HepG2 (cell line): ENCODE data around the gene UNC5B. TPM values are rescaled to one million over a fixed set of nuclear protein-coding genes. Genes with fewer than 3 reads are reported as not detected.
A peak's percentile ranks its signal among the peaks of the same experiment; 100 is the strongest.

Experiments
- ATAC-seq: fragments of 200-7000 bp; cut with Tn5 transposase; 3 replicates; pipeline ENCODE4 v1.9.1; 2020; ENCODE audit warnings: mild to moderate bottlenecking, moderate library complexity
- BruUV-seq: library from RNA; stranded (reverse); fragments of 400-500 nt; replicated peaks from 2 replicates; lab custom pipeline; 2021; lab: Mats Ljungman, UMichigan
- CTCF ChIA-PET: fragments of 300-600 bp; formaldehyde crosslinking; extraction: SDS; loops from one replicate; lab custom pipeline; 2021; ENCODE audit warnings: low total read pairs, inconsistent platforms, low intra/inter-chr PET ratio; lab: Yijun Ruan, JAX
- POLR2A ChIA-PET: fragments of 350-600 bp; sonication (Branson Sonifier 250); formaldehyde crosslinking; loops from one replicate; lab custom pipeline; 2020; ENCODE audit warnings: antibody characterized with exemption, inconsistent platforms; lab: Yijun Ruan, JAX
- DNase-seq: peaks from one replicate; pipeline ENCODE4 v3.0.0-alpha.2; 2015; ENCODE audit warnings: low spot score
- FAIRE-seq: peaks from 3 replicates; lab custom pipeline; 2011; peaks lifted over from hg19 to GRCh38; lab: Jason Lieb, UNC
- H2AFZ ChIP-seq: one replicate; pipeline ENCODE4 v1.6.1; 2011; ENCODE audit warnings: low read length, inconsistent platforms
- H3K27ac ChIP-seq: fragments of 300-600 bp; 3 replicates; pipeline ENCODE4 v1.8.0; 2011; ENCODE audit warnings: mixed run types, mild to moderate bottlenecking, mixed read lengths, low read length, inconsistent platforms; ENCODE audit not compliant: insufficient read depth; ENCODE audit errors: extremely low read length
- H3K27me3 ChIP-seq, 2 experiments: fragments of 200-600 bp in 1 of 2; 2 replicates in 1 of 2; 3 replicates in 1 of 2; pipeline versions ENCODE4 v1.6.0 to v1.8.0; 2011; ENCODE audit warnings: low read length in 2 of 2, mild to moderate bottlenecking in 2 of 2, moderate library complexity in 2 of 2, inconsistent platforms in 1 of 2; ENCODE audit not compliant: insufficient read depth in 2 of 2, control insufficient read depth in 1 of 2
- H3K36me3 ChIP-seq, 2 experiments: fragments of 200-600 bp in 1 of 2; replicated peaks in 1 of 2; 2 replicates in 1 of 2; 3 replicates in 1 of 2; pipeline versions ENCODE4 v1.5.1 to v1.8.0; 2011; ENCODE audit warnings: low read length in 2 of 2, inconsistent platforms in 1 of 2; ENCODE audit not compliant: insufficient read depth in 2 of 2, control insufficient read depth in 1 of 2
- H3K4me1 ChIP-seq: 2 replicates; pipeline ENCODE4 v1.5.1; 2012; ENCODE audit warnings: low read length, inconsistent platforms; ENCODE audit not compliant: insufficient read depth
- H3K4me2 ChIP-seq: 2 replicates; pipeline ENCODE4 v1.6.0; 2011; ENCODE audit warnings: low read depth, low read length, inconsistent platforms
- H3K4me3 ChIP-seq, 3 experiments: fragments of 200-600 bp in 1 of 3; sonication (generic), shearing (Covaris generic) in 1 of 3; replicated peaks in 1 of 3; 2 replicates each; pipeline ENCODE4 v1.5.1; 2011 to 2016; ENCODE audit warnings: low read length in 3 of 3, inconsistent platforms in 2 of 3, low read depth in 2 of 3, mild to moderate bottlenecking in 2 of 3, control low read depth in 1 of 3, mixed read lengths in 1 of 3; ENCODE audit not compliant: insufficient read depth in 1 of 3
- H3K79me2 ChIP-seq: one replicate; pipeline ENCODE4 v1.6.1; 2011; ENCODE audit warnings: low read length, inconsistent platforms; ENCODE audit not compliant: insufficient read depth
- H3K9ac ChIP-seq: 2 replicates; pipeline ENCODE4 v1.6.0; 2011; ENCODE audit warnings: mild to moderate bottlenecking, low read depth, low read length, inconsistent platforms; ENCODE audit not compliant: insufficient read depth
- H3K9me3 ChIP-seq: 2 replicates; pipeline ENCODE4 v1.5.1; 2012; ENCODE audit warnings: mild to moderate bottlenecking, low read length
- H4K20me1 ChIP-seq: 2 replicates; pipeline ENCODE4 v1.6.0; 2011; ENCODE audit warnings: inconsistent platforms, mild to moderate bottlenecking, low read length, moderate library complexity; ENCODE audit not compliant: insufficient read depth
- JDP2 ChIP-seq: sonication (generic); formaldehyde crosslinking; IDR thresholded peaks from 2 replicates; pipeline ENCODE4 v1.8.1; 2022; ENCODE audit warnings: missing genetic modification reagents, borderline replicate concordance
- MED1 ChIP-seq: sonication (generic); formaldehyde crosslinking; IDR thresholded peaks from 2 replicates; pipeline ENCODE4 v1.4.0; 2020; ENCODE audit warnings: missing genetic modification reagents
- NONO ChIP-seq, 2 experiments: fragments of 450-650 bp in 1 of 2; sonication (generic) in 1 of 2; formaldehyde crosslinking in 1 of 2; IDR thresholded peaks in 1 of 2; conservative IDR thresholded peaks in 1 of 2; 2 replicates each; pipeline versions ENCODE4 v1.6.1 to v1.8.0; 2017 to 2022; ENCODE audit warnings: mild to moderate bottlenecking in 1 of 2, missing genetic modification reagents in 1 of 2, moderate library complexity in 1 of 2
- ZBTB26 ChIP-seq: IDR thresholded peaks from 2 replicates; pipeline ENCODE4 v1.6.1; 2016; ENCODE audit warnings: missing compliant biosample characterization, missing genetic modification reagents, borderline replicate concordance
- ZSCAN20 ChIP-seq: sonication (generic); formaldehyde crosslinking; IDR thresholded peaks from 2 replicates; pipeline ENCODE4 v1.4.0; 2020; ENCODE audit warnings: missing genetic modification reagents, mild to moderate bottlenecking, borderline replicate concordance
- WGBS: methylation state at CpG from one replicate; pipeline ENCODE4 v1.1.6; 2017; ENCODE audit warnings: low lambda C conversion rate; 5-methylcytosine and 5-hydroxymethylcytosine counted together
- in situ Hi-C: cut with HindIII; loops from 2 replicates; pipeline ENCODE4 v1.10.0; 2017; ENCODE audit warnings: low pct_unique_long_range_greater_than_20kb; ENCODE audit not compliant: extremely low pct_ligation_motif_present
- intact Hi-C: fragments of 100-400 bp; cut with micrococcal nuclease; formaldehyde crosslinking; loops from one replicate; pipeline ENCODE4 v1.10.0; 2022; ENCODE audit not compliant: unreplicated experiment
- polyA plus RNA-seq, 8 experiments: library from polyadenylated mRNA; depleted of rRNA in 3 of 8; stranded (reverse) in 7 of 8; unstranded in 1 of 8; fragments of >200 nt; fragmentation: Illumina TruSeq in 4 of 8; extraction: Trizol in 4 of 8; gene quantifications; 2 replicates each; pipeline versions ENCODE4 v1.2.1 to v1.2.3, GENCODE V29; 2011 to 2016; ENCODE audit warnings: low read depth in 4 of 8, missing spikeins in 1 of 8, mixed read lengths in 1 of 8; ENCODE audit not compliant: insufficient read depth in 1 of 8
- total RNA-seq, 5 experiments: library from RNA; depleted of rRNA; stranded (reverse); fragments of >200 nt; fragmentation: Illumina TruSeq; extraction: Trizol; gene quantifications; 2 replicates each; pipeline ENCODE4 v1.2.3, GENCODE V29; 2016; ENCODE audit warnings: low read depth in 1 of 5

Gene UNC5B
- total and polyA plus RNA-seq, 2 of the 13 experiments (the other 11 are each of a cell fraction or from before 2014, with no cell fraction given): 0.07 TPM

- ChIA-PET POLR2A (interaction anchor here (0.9 to 3.9 kb wide), 4 partner anchors 10 to 31 kb away, joined by 3 to 72 read pairs (median 13); partner anchors contain the start of gene SLC29A3), CTCF (no interaction called here)
- no peak overlapping the region for H3K9ac ChIP-seq
- no peak for FAIRE-seq
- no peak for ATAC-seq
- H3K4me3 ChIP-seq: no peak overlapping the region
- no TSS peak for BruUV-seq
- no peak for TF ChIP-seq JDP2 (CRISPR knock-in tag)
- TF ChIP-seq ZBTB26 (CRISPR knock-in tag): no peak
- no peak for TF ChIP-seq NONO (IDR thresholded peaks at IDR 0.05)
- TF ChIP-seq NONO (CRISPR knock-in tag; conservative IDR thresholded peaks at IDR 0.05): no peak
- TF ChIP-seq MED1 (CRISPR knock-in tag): no peak
- no peak for TF ChIP-seq ZSCAN20 (CRISPR knock-in tag)
- H2AFZ ChIP-seq: no peak overlapping the region
- no peaks in the 10 kb centered on the region for H3K9me3 ChIP-seq
- H3K4me2 ChIP-seq: peak overlapping the region; percentile 70; the same call in 1 of the 2 replicates
- H3K36me3 ChIP-seq: peaks cover 4 to 15% of the 10 kb centered on the region in 2 experiments; a peak in 3 of 5 replicates
- WGBS: 60% methylated on average over 3 of the region's 3 CpGs
- intact Hi-C loops (no loop called here), in situ Hi-C loops (loop anchor here (25.0 kb wide), 1 partner anchor 691 kb away; no protein-coding TSS in a partner anchor)
- no peak for DNase-seq
- H3K27me3 ChIP-seq: no peaks in the 10 kb centered on the region
- H3K79me2 ChIP-seq: peaks cover 4% of the 10 kb centered on the region
- H3K4me1 ChIP-seq: peaks cover 92% of the 10 kb centered on the region
- peak overlapping the region; percentile 76 for H3K27ac ChIP-seq
- no peaks in the 10 kb centered on the region for H4K20me1 ChIP-seq
Observed at GRCh38 chr10:71346731-71347130, 134.4 kb downstream of the UNC5B start.
